GM19328 (cell line): ENCODE results near the gene FAM83E.
"Not testable (repeated sequence)": the region's sequence is repeated elsewhere in the genome, so short reads cannot be mapped to it uniquely, and the experiment has no call there.

Experiments used
- ATAC-seq: cut with Tn5 transposase; IDR thresholded peaks from one replicate; pipeline ENCODE4 v1.9.1; 2021; ENCODE audit warnings: mild to moderate bottlenecking, moderate library complexity; ENCODE audit not compliant: unreplicated experiment

The FAM83E gene

GRCh38 chr19:48641850-48642249 is 27.0 kb upstream of the FAM83E start:
- no peak for ATAC-seq

GRCh38 chr19:48639483-48640375 is 24.9 kb upstream of the FAM83E start:
- ATAC-seq: no peak

GRCh38 chr19:48638831-48639381 is 24.0 kb upstream of the FAM83E start:
- ATAC-seq: no peak

GRCh38 chr19:48637948-48638830 is 23.3 kb upstream of the FAM83E start:
- ATAC-seq: peak; percentile 19

GRCh38 chr19:48637449-48637947 is 22.6 kb upstream of the FAM83E start:
- ATAC-seq: peak; percentile 64

GRCh38 chr19:48636859-48637448 is 22.1 kb upstream of the FAM83E start, which contains the start of gene DBP:
DBP (minus strand) TSS chr19:48637379; CDS start chr19:48636994, 385 bp downstream.
- ATAC-seq: no peak

- no peak for ATAC-seq
Observed at GRCh38 chr19:48635966-48636858, 21.3 kb upstream of the FAM83E start.

GRCh38 chr19:48635263-48635965 is 20.5 kb upstream of the FAM83E start:
- no peak for ATAC-seq

- no peak for ATAC-seq
Observed at GRCh38 chr19:48634424-48635262, 19.8 kb upstream of the FAM83E start.

- no peak for ATAC-seq
Observed at GRCh38 chr19:48634036-48634342, 19.1 kb upstream of the FAM83E start.

- ATAC-seq: no peak
Observed at GRCh38 chr19:48633148-48634035, 18.5 kb upstream of the FAM83E start.

GRCh38 chr19:48632692-48633147 is 17.8 kb upstream of the FAM83E start:
- no peak for ATAC-seq

GRCh38 chr19:48632286-48632685 is 17.4 kb upstream of the FAM83E start:
- ATAC-seq: not testable (repeated sequence)

GRCh38 chr19:48631225-48631624 is 16.3 kb upstream of the FAM83E start:
- no peak for ATAC-seq

GRCh38 chr19:48630296-48631063 is 15.6 kb upstream of the FAM83E start:
- no peak for ATAC-seq

- no peak for ATAC-seq
Observed at GRCh38 chr19:48629599-48630295, 14.9 kb upstream of the FAM83E start.
